ENCODE results near the gene MRO.

- TF ChIP-seq CTCF (IDR thresholded peaks at IDR 0.05) (no peak), EP300 (IDR thresholded peaks at IDR 0.05) (no peak), ESRRA (IDR thresholded peaks at IDR 0.05; ENCODE audit: borderline replicate concordance, low read length) (no peak)
- TF ChIP-seq, protein P1, sequence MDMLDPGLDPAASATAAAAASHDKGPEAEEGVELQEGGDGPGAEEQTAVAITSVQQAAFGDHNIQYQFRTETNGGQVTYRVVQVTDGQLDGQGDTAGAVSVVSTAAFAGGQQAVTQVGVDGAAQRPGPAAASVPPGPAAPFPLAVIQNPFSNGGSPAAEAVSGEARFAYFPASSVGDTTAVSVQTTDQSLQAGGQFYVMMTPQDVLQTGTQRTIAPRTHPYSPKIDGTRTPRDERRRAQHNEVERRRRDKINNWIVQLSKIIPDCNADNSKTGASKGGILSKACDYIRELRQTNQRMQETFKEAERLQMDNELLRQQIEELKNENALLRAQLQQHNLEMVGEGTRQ (IDR thresholded peaks at IDR 0.05) = no peak
- TF ChIP-seq, protein P2, sequence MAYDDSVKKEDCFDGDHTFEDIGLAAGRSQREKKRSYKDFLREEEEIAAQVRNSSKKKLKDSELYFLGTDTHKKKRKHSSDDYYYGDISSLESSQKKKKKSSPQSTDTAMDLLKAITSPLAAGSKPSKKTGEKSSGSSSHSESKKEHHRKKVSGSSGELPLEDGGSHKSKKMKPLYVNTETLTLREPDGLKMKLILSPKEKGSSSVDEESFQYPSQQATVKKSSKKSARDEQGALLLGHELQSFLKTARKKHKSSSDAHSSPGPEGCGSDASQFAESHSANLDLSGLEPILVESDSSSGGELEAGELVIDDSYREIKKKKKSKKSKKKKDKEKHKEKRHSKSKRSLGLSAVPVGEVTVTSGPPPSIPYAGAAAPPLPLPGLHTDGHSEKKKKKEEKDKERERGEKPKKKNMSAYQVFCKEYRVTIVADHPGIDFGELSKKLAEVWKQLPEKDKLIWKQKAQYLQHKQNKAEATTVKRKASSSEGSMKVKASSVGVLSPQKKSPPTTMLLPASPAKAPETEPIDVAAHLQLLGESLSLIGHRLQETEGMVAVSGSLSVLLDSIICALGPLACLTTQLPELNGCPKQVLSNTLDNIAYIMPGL (CRISPR knock-in tag; IDR thresholded peaks at IDR 0.05; ENCODE audit: borderline replicate concordance) = no peak
Observed at GRCh38 chr18:50749945-50750344, 69.9 kb downstream of the MRO start.

All from A549 (cell line).